ENCODE data around the gene TRPT1. TPM values are rescaled to one million over a fixed set of nuclear protein-coding genes. Genes with fewer than 3 reads are reported as not detected.

Gene TRPT1
- total RNA-seq, 2 donors from 2014 or later: 45.6 to 60.4 TPM

DNA sequence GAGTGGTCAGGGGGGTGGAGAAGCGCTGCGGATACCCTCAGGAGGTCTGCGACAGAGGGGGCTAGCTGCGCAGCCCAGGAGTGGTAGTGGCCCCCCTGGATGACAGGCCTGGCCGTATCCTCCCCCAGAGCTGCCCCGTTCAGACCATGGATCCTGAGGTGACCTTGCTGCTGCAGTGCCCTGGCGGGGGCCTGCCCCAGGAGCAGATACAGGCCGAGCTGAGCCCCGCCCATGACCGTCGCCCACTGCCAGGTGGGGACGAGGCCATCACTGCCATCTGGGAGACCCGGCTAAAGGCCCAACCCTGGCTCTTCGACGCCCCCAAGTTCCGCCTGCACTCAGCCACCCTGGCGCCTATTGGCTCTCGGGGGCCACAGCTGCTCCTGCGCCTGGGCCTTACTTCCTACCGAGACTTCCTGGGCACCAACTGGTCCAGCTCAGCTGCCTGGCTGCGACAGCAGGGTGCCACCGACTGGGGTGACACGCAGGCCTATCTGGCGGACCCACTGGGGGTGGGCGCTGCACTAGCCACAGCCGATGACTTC is 593 bp upstream of the TRPT1 start:
- H3K9me3 ChIP-seq (ENCODE audit: control insufficient read depth, low read length): no peaks in the 10 kb centered on the region
- WGBS, 2 experiments (ENCODE audit: insufficient coverage in 1 of 2, insufficient read length in 1 of 2): 15 to 39% methylated on average over 11 to 26 of the region's 26 CpGs
- H3K27me3 ChIP-seq (ENCODE audit: control insufficient read depth, insufficient read depth, low read length, poor library complexity, severe bottlenecking): no peaks in the 10 kb centered on the region
- H3K4me1 Mint-ChIP-seq: peaks cover 13% of the 10 kb centered on the region
- H3K4me3 ChIP-seq (ENCODE audit: low read length): peak overlapping the region; percentile 92
- TF ChIP-seq, protein P1, sequence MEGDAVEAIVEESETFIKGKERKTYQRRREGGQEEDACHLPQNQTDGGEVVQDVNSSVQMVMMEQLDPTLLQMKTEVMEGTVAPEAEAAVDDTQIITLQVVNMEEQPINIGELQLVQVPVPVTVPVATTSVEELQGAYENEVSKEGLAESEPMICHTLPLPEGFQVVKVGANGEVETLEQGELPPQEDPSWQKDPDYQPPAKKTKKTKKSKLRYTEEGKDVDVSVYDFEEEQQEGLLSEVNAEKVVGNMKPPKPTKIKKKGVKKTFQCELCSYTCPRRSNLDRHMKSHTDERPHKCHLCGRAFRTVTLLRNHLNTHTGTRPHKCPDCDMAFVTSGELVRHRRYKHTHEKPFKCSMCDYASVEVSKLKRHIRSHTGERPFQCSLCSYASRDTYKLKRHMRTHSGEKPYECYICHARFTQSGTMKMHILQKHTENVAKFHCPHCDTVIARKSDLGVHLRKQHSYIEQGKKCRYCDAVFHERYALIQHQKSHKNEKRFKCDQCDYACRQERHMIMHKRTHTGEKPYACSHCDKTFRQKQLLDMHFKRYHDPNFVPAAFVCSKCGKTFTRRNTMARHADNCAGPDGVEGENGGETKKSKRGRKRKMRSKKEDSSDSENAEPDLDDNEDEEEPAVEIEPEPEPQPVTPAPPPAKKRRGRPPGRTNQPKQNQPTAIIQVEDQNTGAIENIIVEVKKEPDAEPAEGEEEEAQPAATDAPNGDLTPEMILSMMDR (conservative IDR thresholded peaks at IDR 0.05): no peak
- peak overlapping the region; percentile 57 for H3K9ac ChIP-seq (ENCODE audit: extremely low read depth, low read length, poor library complexity, severe bottlenecking)
- peaks cover 4% of the 10 kb centered on the region for H3K4me1 ChIP-seq (ENCODE audit: control insufficient read depth, insufficient read depth, low read length)
- no peak overlapping the region for H3K27ac Mint-ChIP-seq
- H3K36me3 Mint-ChIP-seq (ENCODE audit: low read depth): no peaks in the 10 kb centered on the region
- peaks cover 2% of the 10 kb centered on the region for H3K27me3 Mint-ChIP-seq (ENCODE audit: insufficient read depth)
- H3K36me3 ChIP-seq (ENCODE audit: control insufficient read depth, insufficient read depth, low read length): no peaks in the 10 kb centered on the region
- H3K9me3 Mint-ChIP-seq: no peaks in the 10 kb centered on the region
- H3K27ac ChIP-seq (ENCODE audit: low read depth, low read length): no peak overlapping the region
- H3K4me3 Mint-ChIP-seq: peak overlapping the region; percentile 74
- DNase-seq: peak; percentile 76

DNA sequence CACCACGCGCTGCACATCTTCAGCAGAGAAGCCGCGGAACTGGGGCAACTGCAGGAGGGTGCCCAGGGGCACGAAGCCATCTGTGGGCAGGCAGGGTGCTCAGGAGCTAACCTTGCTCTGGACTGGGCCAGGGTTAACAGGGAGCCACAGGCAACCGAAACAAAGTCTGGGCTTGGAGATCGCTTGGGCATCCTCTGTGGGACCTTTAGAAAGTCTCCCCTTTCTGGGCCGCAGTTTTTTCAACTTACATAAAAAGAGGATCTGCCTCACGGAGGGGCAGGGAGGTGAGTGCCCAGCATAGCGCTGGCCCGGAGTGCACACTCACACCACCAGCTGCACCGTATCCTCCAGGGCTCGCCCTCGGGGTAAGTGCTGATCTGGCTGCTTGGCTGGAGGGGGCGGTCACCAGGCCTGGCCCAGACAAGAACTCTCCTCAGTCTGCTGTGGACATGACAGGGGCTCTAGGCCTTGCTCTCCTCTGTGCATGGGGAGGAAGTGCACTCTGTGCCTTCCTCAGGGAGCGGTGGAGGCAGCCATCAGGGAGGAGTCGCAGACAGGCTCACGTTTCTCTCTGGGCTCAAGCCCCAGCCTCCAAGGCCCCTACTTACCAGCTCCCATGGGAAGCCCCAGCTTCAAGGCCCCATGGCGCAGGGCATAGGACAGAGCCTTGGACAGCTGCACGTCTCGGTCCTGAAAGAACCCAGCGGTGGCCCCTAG is 937 bp downstream of the TRPT1 start:
- Mint-ChIP-seq H3K27me3 (ENCODE audit: insufficient read depth) (no peaks in the 10 kb centered on the region), H3K4me3 (peak overlapping the region; percentile 74), H3K36me3 (ENCODE audit: low read depth) (no peaks in the 10 kb centered on the region), H3K4me1 (peaks cover 11% of the 10 kb centered on the region), H3K9me3 (no peaks in the 10 kb centered on the region), H3K27ac (peak overlapping the region; percentile 74)
- peak; percentile 54 for DNase-seq
- H3K4me3 ChIP-seq (ENCODE audit: low read length): peak overlapping the region; percentile 92
- no peaks in the 10 kb centered on the region for H3K9me3 ChIP-seq (ENCODE audit: control insufficient read depth, low read length)
- peaks cover 4% of the 10 kb centered on the region for H3K4me1 ChIP-seq (ENCODE audit: control insufficient read depth, insufficient read depth, low read length)
- peaks cover 5% of the 10 kb centered on the region for H3K36me3 ChIP-seq (ENCODE audit: control insufficient read depth, insufficient read depth, low read length)
- H3K9ac ChIP-seq (ENCODE audit: extremely low read depth, low read length, poor library complexity, severe bottlenecking): peak overlapping the region; percentile 57
- no peak overlapping the region for H3K27ac ChIP-seq (ENCODE audit: low read depth, low read length)
- H3K27me3 ChIP-seq (ENCODE audit: control insufficient read depth, insufficient read depth, low read length, poor library complexity, severe bottlenecking): no peaks in the 10 kb centered on the region
- WGBS, 2 experiments (ENCODE audit: insufficient coverage in 1 of 2, insufficient read length in 1 of 2): 84 to 86% methylated on average over 13 to 22 of the region's 22 CpGs
- TF ChIP-seq, protein P1 (conservative IDR thresholded peaks at IDR 0.05): no peak

DNA sequence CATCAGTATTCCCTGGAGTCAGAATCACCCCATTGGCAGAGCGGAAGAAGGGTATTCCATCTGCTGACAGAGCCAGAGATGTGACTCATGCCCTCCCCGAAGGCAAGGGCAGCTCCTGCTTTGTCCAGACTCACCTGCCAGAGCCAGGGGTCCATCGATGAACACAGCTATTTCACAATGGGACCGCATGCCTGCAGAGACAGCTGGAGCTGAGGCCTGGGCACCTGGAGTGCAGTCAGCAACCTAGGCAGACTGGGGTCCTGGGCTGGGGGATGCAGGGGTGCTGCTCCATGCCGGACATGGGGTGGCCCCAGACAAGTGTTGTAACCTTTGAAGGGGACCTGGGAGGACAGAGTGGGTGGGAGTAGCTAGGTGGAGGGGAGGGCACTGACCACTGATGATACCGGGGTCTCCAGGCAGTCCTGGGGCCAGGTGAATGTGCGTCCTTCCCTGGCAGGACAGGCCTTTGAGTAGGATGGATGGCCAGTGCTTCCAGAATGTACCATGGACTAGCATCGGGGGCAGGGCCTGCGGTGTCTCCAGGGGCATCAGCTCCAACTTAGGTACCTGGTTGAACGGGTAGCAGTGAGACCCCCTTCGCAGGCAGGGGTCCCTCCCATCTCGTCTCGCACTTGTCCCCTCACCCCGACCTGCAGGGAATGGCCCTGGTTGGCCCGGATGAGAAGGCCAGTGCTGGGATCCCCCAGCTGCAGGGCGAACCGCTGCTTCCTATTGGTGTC is 1.7 kb downstream of the TRPT1 start:
- peak; percentile 45 for DNase-seq
- TF ChIP-seq, protein P1 (conservative IDR thresholded peaks at IDR 0.05): no peak
- Histone ChIP-seq H3K9ac (ENCODE audit: extremely low read depth, low read length, poor library complexity, severe bottlenecking) (no peak overlapping the region), H3K36me3 (ENCODE audit: control insufficient read depth, insufficient read depth, low read length) (peaks cover 5% of the 10 kb centered on the region), H3K27me3 (ENCODE audit: control insufficient read depth, insufficient read depth, low read length, poor library complexity, severe bottlenecking) (no peaks in the 10 kb centered on the region), H3K4me1 (ENCODE audit: control insufficient read depth, insufficient read depth, low read length) (peaks cover 4% of the 10 kb centered on the region), H3K4me3 (ENCODE audit: low read length) (no peak overlapping the region), H3K9me3 (ENCODE audit: control insufficient read depth, low read length) (no peaks in the 10 kb centered on the region), H3K27ac (ENCODE audit: low read depth, low read length) (no peak overlapping the region)
- H3K27ac Mint-ChIP-seq: no peak overlapping the region
- peak overlapping the region; percentile 74 for H3K4me3 Mint-ChIP-seq
- H3K36me3 Mint-ChIP-seq (ENCODE audit: low read depth): no peaks in the 10 kb centered on the region
- H3K9me3 Mint-ChIP-seq: no peaks in the 10 kb centered on the region
- peaks cover 10% of the 10 kb centered on the region for H3K4me1 Mint-ChIP-seq
- no peaks in the 10 kb centered on the region for H3K27me3 Mint-ChIP-seq (ENCODE audit: insufficient read depth)
- 93 to 98% methylated on average over 13 to 17 of the region's 17 CpGs for WGBS, 2 experiments (ENCODE audit: insufficient coverage in 1 of 2, insufficient read length in 1 of 2)
